AG20443 (cell line): ENCODE data around the gene DCC.

ENCODE experiments used
- DNase-seq: peaks from one replicate; pipeline ENCODE4 v3.0.0; 2012; ENCODE audit warnings: low spot score, mixed read lengths

Gene DCC

GRCh38 chr18:52426462-52426861, 86.5 kb downstream of the DCC start:
- DNase-seq = no peak

- no peak for DNase-seq
These were observed 87.7 kb downstream of the DCC start for GRCh38 chr18:52427521-52428175.

DNA sequence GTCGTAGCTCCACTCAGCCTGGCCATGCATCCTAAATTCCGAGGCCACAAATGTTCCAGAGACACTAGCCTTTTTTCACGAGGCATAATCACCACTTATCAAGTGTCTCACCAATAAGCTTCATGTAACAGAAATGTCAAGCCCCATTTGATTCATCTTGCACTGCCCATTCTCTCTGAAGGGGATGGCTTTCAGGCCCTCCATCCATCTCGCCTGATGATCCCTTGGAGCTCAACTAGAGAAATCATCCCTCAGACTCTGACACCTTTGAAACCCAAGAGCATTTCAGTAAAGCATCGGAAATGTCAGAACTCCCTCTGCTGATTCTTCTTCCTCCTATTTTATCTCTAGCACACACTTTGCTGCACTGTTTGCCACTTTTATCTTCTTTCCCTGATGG, 91.7 kb downstream of the DCC start:
- no peak for DNase-seq

- DNase-seq = no peak
These were observed 93.8 kb downstream of the DCC start for GRCh38 chr18:52433797-52434196.

DNA sequence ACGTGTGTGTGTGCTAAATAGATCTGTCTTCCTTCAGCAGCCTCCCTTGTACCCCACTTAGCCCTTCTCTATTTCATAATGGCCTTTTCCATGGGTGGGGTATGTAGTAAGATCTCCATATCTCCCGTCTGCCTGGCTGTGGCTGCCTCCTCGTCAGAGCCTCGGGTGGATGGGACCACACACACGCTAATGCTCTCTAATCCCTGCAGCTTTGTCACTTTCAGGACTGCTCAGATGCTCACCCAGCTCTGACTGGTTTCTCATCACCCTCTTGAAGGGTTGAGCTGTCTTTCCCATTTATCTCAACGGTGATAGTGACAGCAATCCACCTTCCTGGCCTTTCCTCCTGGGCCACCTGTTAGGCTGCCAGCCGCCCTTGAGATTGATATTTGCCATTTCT, 95.3 kb downstream of the DCC start:
- no peak for DNase-seq

DNA sequence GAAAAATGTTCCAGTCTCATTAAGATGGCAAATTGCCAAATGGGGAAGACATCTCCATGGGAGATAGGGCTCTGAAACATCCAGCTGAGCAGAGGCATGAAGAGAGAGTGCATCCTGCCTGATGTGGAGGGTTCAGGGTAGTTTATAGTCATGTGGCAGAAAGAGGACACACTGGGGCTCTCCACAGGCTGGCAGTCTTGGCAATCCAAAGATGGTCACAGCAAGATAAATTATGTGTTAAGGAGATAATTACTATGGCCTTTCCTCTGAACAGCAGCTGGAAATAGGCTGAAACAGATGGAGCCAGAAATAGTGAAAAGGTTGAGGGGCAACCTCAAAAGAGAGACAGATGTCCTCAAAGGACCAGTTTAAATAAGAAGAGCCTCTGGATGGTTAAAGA, 97.2 kb downstream of the DCC start:
- DNase-seq = no peak

DNA sequence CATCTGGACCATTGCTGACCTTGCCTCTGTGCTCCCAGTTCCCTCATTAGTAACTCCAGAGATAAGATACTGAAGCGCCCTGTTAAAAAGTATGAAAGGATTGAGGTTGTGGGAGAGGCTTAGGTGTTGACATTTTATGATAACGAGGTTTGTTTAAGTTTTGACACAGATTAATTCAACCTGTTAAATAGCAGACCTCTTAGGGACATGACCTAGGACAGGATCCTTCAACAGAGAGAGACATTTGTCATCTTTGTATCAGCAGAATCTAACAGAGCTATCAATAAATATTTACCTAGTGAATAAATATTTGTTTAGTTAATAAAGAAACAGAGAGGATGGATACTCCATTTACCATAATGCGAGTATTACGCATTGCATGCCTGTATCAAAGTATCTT, 99.5 kb downstream of the DCC start:
- DNase-seq = no peak

DNA sequence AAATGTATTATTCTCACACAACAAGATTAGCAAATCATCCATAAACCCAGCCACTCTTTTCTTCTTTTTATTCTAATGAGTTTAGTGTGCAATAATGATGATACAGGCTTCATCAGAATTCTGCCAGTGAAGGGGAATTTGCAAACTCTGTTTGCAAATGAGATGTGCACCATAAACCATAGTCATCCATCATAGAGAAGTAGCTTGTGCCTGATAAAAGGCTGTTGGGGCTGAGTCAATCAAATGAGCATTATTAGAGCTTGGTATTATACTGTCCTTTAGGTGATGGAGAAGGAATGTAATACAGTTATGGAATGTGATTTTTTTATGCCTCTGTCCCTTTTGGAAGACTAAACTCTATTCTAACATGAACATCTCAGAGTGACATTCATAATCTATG, 101.8 kb downstream of the DCC start:
- no peak for DNase-seq

DNA sequence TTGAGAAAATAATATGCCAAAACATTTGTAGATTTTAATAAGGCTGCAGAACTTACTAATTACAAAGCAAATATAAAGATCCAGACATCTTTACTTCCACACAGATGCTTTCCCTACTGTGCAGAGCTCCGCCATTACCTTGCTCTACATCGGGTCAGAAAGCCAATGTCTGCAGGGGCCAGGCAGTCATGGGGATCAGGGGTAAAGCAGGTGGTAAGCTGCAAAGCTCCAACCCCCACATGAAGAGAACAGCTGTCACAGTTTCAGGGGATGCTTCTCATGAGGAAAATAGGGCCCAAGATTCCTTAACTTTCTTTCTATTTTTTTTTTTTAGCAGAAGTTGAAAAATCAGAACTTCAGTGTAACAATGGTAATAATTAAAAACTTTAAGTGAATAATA, 102.7 kb downstream of the DCC start:
- no peak for DNase-seq

- DNase-seq = no peak
These were observed 111.3 kb downstream of the DCC start for GRCh38 chr18:52451256-52451655.

GRCh38 chr18:52451851-52452250, 111.9 kb downstream of the DCC start:
- no peak for DNase-seq

- no peak for DNase-seq
These were observed 112.4 kb downstream of the DCC start for GRCh38 chr18:52452427-52452826.

- no peak for DNase-seq
These were observed 119.9 kb downstream of the DCC start for GRCh38 chr18:52459890-52460289.

GRCh38 chr18:52462853-52463252, 122.9 kb downstream of the DCC start:
- no peak for DNase-seq

DNA sequence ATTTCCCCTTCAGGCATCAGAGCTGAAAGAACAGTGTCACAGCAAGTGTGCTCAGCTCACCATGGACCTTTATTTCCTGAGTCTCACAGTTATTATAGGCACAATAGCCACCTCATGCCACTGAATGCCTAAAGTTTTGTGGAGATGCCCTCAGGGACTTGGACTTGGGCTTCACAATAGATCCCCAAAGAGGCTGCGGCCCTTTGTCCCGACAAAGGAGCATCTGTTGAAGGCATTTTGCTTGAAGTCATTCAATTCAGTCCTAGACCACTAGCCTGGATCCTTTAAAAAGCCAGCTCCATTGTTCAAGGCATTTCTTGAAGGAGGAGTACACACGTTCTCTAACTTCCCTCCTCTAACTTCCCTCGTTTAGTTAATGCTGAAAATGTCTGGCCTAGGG, 125.4 kb downstream of the DCC start:
- no peak for DNase-seq

GRCh38 chr18:52468496-52468895, 128.5 kb downstream of the DCC start:
- no peak for DNase-seq

DNA sequence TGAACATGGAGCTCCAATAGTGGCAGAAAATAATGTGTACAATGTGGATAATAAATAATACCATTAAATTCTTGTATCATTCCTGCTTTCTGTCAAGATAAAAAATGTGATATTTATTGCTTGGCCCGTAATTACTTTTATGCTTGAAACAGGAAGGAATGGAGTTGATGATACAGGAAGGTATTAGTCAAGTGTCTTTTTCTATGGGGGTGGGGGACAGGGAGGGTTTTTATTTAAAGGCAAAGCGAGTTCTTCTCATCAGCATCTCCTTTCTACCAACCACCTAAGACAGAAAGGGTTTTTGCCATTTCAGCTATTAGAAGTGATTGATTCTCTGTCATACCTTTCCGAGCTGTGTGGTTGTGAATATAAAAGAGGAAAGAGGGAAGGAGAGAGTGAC, 135.3 kb downstream of the DCC start:
- DNase-seq = no peak

GRCh38 chr18:52481116-52481515, 141.1 kb downstream of the DCC start:
- no peak for DNase-seq

DNA sequence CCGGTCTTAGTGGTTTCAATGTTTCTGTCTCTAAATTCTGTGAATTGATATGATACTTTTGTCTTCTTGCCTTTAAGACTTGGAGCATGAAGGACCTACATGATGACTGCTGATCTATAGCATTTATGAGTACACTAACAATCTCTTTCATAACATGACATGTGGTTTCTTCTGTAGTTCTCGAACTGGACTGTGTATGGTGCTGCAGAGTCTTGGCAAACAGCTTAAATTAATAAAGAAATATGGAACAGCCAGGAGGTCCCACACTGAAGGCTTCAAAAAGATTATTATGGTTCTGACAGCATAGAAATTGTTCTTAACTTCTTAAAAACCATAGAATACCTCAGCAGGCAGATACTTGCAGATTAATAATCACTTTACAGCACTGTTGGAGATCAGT, 145.0 kb downstream of the DCC start:
- no peak for DNase-seq

DNA sequence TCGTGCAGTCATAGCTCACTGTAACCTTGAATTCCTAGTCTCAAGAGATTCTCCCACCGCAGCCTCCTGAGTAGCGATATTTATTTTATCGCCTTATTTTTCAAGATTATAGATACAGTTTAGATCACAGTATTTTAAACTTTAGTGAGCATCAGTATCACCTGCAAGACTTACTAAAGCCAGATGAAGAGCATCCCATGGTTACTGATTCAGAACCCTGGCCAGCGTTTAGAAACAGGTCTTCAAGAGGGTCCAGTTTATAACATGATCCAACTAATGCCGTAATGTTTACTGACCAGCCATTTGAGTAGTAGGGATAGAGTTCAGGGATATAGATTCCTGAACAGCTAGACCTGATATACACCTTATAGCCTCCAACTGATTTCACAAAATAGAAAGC, 146.1 kb downstream of the DCC start:
- no peak for DNase-seq

DNA sequence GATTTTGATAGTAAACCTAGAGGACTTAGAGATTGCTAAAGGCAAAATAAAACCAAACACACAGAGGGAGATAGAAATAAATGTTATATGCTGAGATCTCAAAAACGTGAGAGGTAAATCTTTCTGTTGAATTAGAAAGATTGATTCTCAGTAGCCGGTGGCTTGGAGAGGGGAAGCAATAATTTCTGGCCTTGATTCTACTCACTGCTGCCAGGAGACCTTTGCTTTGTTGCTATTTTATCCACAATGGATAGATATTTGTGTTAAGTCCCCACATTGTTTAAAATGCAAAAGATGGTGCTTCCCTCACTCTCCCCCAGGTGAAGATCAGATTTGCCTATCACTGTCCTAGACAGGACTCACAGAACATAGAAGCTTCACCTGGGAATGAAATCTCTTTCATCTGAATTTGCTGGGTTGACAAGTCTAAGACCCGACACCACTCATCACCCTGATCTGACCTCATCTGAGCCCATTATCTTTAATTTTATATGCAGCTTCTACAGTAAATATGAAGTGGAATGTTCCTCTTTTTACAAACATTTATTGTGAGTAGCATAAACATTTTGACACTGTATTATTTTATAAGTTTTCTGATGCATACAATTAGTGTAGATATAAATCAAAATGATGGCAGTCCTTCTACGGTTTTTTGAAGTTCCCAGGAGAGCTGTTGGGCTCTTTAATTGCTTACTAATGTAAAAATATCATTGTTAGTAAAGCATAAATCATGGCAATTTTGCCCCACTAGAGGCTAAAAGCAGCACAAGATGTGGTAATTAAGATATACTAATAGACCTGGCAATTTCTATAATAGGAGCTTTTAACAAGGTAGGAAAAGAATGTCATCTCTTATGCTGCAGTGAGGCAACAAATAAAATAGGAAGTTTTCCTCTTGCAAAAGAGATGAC, 149.7 kb downstream of the DCC start:
- no peak for DNase-seq

- no peak for DNase-seq
These were observed 156.4 kb downstream of the DCC start for GRCh38 chr18:52496426-52496825.

GRCh38 chr18:52499016-52499415, 159.0 kb downstream of the DCC start:
- DNase-seq = no peak

GRCh38 chr18:52499644-52500043, 159.6 kb downstream of the DCC start:
- DNase-seq = no peak
